Peyer's patch (tissue), 4 donors: Measurements from ENCODE around the gene LMO7.

Source experiments
- CTCF ChIP-seq, 6 experiments: fragments of 450-650 bp in 4 of 6; fragments of 200-600 bp in 2 of 6; sonication (generic) in 1 of 6; IDR thresholded peaks; one replicate each; pipeline ENCODE4 v1.5.1; 2017 to 2019; ENCODE audit warnings: antibody characterized with exemption in 6 of 6, mild to moderate bottlenecking in 3 of 6, moderate library complexity in 1 of 6
- POLR2A ChIP-seq, 2 donors: fragments of 450-650 bp; IDR thresholded peaks; one replicate each; pipeline ENCODE4 v1.5.1; 2017; ENCODE audit warnings: antibody characterized with exemption in 2 of 2, mild to moderate bottlenecking in 2 of 2, moderate library complexity in 2 of 2

DNA sequence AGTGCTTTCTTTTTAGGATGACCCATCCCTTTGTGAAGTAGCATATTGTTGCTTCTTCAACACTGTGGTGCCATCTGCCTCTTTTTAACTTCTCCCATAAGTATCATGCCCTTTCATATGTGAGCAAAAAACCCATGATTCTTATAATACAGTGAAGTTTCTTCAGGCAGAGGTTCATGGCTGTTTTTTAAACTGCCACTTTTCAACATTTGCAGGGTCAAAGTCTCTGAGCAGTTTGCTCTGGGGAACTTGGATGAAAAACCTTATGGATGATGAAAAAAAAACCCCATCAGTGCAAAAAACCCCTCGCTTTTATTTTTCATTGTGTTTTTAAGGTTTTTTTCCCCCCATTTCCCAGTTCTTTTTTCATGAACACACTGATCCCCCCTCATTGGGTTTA, 158.5 kb downstream of the LMO7 start:
- TF ChIP-seq POLR2A (IDR thresholded peaks at IDR 0.05) (no peak), CTCF (IDR thresholded peaks at IDR 0.05) (no peak)
